ENCODE data around the gene SMTNL1.

Gene SMTNL1

DNA sequence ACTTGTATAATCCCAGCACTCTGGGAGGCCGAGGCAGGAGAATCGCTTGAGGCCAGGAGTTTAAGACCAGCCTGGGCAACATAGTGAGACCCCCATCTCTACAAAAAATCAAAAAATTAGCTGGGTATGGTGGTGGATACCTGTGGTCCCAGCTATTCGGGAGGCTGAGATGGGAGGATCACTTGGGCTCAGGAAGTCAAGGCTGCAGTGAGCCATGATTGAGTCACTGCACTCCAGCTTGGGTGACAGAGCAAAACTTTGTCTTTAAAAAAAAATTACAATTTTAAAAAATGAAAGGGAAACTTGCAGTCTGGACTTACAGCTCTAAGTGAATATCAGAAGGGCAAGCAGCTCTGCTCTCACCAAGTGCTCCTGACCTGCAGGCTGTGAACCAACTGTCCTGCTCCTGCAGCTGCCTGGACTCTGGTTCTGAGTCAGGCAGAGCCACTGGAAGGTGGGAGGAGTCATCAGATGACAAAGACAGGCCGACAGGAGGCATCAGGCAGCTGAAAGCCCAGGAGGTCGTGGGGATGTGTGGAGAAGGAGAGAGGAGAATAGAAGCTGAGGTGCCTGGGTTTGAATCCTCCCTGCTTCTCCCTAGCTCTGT lies 9.6 kb downstream of the SMTNL1 start:
- peak; percentile 46 for DNase-seq

DNA sequence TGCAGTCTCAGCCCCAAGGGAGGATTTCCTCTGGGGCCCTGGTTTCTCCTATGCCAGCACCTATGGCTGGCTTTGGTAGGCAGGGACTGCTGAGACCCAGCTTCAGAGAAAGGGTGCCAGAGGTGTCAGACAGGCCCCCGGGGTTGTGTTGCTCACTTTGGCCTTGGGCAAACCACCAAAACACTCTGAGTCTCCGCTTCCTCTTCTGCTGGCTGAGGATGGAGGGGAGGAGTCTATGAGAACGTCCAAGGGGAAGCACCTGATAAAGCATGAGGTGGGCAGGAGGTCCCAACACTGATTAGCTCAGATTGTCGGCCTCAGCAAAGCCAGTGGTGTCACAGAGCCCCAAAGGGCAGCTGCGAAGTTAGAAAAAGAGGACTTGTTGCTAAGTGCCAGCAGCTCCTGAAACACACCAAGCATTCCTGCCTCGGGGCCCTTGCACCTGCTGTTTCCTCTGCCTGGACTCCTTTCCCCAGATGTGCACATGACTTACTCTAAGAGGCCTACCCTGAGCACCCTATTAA lies 10.5 kb downstream of the SMTNL1 start:
- no peak for DNase-seq

DNA sequence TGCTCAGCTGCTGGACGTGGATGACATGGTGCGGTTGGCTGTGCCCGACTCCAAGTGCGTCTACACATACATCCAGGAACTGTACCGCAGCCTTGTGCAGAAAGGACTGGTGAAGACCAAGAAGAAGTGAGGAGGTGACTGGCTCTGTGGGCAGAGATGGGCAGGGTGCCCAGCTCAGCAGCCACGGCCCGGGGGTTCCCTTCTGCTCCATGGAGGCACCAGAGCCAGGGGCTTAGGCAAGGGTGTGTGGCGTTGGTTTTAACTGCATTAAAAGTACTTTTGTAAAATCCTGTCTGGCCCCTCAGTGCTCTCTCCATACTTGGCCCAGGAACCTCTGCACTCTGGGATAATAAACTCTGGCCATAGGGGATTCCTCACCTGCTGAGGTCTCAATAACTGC lies 12.6 kb downstream of the SMTNL1 start:
- no peak for DNase-seq

DNA sequence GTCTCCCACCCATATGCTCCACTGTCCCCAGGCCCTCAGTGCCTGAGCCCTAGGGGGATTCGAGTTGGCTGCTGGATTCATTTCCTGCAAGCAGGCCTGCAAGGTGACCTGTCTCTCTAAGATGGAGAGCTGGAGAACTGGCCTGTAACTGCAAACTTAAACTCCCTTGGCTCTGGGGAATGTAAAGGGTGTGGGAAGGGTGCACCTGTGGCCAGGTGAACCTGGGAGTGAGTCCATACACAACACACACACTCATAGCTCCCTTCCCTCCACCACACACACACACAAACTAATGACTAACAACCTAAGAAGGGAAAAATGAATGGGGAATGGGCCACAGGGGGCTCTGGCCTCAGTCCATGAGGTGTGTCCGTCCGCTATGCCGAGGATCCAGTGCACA lies 14.5 kb downstream of the SMTNL1 start:
- DNase-seq, result no peak

DNA sequence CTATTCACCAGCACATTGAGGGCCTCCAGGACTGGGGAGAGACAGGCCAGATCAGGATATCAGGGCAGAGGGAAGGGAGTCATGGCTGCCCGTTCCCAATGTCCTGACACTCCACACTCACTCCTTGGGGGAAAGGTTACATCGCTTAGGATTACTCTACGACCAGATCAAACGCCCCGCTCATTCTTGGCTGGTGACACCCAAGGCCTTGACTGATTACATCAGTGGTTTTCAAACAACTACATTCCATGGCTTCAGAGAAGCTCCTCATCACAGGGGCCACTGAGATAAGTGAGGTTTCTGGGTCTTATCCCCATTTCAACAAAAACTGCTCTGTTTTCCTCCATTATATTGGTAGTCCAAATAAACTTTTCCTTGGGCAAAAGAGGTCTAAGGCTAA lies 15.1 kb downstream of the SMTNL1 start:
- no peak for DNase-seq

DNA sequence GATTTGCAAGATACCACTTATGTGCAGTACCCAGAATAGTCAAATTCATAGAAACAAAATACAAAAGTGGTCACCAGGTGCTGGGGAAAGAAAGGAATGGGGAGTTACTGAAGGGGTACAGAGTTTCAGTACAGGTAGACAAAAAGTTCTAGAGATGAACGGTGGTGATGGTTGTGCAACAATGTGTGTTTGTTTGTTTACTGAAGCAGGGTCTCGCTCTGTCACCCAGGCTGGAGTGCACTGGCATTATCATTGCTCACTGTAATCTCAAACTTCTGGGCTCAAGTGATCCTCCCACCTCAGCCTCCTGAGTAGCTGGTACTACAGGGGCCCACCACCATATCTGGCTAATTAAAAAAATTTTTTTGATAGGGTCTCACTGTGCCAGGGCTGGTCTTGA lies 18.0 kb downstream of the SMTNL1 start:
- DNase-seq, result no peak

GRCh38 chr11:57556041-57556440 lies 18.6 kb downstream of the SMTNL1 start:
- DNase-seq, result no peak

DNA sequence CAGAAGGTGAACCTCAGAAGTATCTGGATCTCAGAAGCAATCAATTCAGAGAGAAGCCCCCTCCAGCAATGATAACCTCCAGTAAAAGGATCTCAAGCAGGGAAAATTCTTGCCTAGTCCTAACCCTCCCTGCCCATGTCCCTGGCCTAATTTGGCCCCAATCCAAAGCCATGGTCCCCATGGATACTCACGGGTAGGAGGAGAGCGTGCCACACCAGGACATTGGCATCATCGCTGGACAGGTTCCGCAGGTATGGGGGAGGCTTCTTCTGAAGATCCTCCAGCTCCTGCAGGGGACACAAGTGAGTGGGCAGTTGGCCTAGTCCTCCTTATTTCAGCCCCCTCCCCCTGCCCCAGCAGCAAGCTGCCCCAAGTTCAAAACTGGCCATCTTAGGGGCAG lies 22.8 kb downstream of the SMTNL1 start:
- peak; percentile 26 for DNase-seq

- DNase-seq, result no peak
Observed at GRCh38 chr11:57562596-57562995, 25.2 kb downstream of the SMTNL1 start.

DNA sequence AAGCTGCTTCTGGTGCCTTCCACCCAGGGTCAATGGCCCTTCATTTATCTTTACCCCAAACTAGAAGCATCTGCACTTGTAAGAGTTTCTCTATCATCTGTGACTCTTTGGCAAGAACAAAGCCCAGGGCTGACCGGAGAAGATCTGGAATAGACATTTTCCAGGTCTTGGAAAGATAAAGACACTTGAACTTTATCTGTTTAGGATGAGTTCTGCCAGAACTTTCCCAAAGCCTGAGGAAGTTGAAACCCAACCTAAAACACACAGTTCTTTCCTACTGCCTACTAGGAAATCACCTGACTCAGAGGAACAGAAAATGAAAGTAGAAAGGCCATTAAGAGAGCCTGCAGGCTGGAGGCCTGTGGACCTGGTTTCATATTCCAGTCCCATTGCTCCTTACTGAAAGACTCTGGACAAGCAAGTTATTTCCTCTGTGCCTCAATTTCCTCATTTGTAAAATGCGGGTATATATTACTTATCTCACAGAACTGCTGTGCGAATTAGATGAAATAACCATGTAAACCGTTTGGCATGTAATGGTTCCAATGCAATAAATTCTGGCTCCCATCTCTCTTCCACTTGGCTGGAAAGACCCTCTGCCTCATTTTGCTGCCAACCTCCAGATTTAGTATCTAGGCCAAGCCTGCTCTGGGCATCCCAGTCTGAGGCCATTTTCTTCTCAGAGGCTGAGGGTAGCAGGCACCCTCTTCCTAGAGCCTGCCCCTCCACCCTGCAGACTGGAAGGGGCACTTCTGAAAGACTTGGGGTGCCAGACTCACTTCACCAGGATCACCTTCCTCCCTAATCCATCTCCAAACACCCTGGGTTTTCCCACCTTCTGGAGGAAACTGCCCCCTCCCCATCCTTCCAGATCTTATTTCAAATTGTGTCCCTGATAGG lies 28.9 kb downstream of the SMTNL1 start:
- peak; percentile 42 for DNase-seq

- peak; percentile 13 for DNase-seq
Observed at GRCh38 chr11:57566905-57567514, 29.6 kb downstream of the SMTNL1 start.

GRCh38 chr11:57567515-57568329 lies 30.3 kb downstream of the SMTNL1 start, which contains the start of gene UBE2L6:
TSS of gene UBE2L6 (minus strand) at chr11:57567672. CDS start at chr11:57567611, 61 bp downstream.
- DNase-seq, result peak; percentile 65

- DNase-seq, result no peak
Observed at GRCh38 chr11:57568330-57568766, 31.0 kb downstream of the SMTNL1 start.

DNA sequence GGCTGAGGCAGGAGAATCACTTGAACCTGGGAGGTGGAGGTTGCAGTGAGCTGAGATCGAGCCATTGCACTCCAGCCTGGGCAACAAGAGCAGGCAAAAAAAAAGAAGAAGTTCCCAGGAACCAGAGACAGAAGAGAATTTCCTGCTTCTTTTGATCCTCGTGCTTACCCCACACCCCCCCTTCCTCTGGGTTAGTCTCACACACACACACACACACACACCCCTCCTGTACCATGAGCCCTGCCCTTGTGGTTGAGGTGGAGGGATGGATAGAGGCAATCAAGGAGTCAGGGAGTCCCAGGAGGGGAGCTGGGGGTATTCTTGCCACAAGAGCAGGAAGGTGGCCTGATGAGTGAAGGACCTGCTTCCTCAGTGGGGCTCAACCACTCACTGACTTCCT lies 34.2 kb downstream of the SMTNL1 start:
- DNase-seq, result no peak

DNA sequence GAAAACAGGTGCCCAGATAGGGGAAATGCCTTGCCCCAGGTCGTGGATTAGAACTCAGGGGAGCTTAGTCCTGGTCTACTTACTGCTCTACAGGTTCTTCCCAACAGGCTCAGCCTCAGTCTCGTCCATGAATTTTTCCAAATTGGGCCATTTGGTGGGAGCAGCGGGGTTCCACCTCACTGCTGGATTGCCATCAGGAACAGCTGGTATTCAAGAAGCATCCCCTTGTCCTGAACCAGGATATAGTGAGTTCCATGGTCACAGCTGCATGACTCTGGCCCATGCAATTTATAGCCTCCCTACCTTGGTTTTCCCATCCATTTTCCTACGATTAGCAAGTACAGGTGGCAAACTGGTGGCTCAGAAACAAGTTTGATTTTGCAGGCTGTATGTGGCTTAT lies 36.7 kb downstream of the SMTNL1 start:
- DNase-seq, result no peak

GRCh38 chr11:57584341-57584740 lies 46.9 kb downstream of the SMTNL1 start:
- DNase-seq, result no peak

DNA sequence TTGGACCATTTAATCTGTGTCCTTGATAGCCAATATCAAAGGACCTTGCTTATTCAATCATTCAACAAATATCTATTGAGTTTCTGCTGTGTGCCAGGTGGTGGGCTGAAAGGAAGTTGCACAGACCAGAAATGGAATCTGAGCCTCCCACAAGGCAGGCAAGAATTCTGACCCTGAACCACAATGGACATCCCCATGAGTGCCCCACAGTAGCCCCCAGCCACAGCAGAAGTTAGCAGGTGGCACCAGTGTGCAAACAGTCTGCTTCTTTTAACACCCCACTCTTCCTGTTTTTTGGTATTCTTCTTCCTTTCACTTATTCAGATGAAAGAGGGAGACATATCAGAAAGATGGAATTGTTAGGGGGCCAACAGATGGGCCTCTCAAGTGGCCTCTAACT lies 47.9 kb downstream of the SMTNL1 start:
- DNase-seq, result no peak

DNA sequence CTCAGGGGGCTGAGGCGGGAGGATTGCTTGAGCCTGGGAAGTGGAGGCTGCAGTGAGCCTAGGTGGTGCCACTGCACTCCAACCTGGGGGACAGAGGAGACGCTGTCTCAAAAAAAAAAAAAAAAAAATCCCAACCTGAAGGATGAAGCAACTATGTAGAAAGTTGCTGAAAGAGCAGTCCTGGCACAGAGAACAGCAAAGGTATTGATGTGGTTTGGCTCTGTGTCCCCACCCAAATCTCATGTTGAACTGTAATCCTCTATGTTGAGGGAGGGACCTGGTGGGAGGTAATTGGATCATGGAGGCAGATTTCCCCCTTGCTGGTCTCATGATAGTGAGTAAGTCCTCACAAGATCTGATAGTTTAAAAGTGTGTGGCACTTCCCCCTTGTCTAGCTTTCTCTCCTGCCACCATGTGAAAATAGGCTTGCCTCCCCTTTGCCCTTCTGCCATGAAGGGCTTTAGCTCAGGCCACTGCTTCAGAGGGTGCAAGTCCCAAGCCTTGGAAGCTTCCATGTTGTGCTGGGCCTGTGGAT lies 49.4 kb downstream of the SMTNL1 start:
- no peak for DNase-seq

- no peak for DNase-seq
Observed at GRCh38 chr11:57588046-57588710, 50.8 kb downstream of the SMTNL1 start.

DNA sequence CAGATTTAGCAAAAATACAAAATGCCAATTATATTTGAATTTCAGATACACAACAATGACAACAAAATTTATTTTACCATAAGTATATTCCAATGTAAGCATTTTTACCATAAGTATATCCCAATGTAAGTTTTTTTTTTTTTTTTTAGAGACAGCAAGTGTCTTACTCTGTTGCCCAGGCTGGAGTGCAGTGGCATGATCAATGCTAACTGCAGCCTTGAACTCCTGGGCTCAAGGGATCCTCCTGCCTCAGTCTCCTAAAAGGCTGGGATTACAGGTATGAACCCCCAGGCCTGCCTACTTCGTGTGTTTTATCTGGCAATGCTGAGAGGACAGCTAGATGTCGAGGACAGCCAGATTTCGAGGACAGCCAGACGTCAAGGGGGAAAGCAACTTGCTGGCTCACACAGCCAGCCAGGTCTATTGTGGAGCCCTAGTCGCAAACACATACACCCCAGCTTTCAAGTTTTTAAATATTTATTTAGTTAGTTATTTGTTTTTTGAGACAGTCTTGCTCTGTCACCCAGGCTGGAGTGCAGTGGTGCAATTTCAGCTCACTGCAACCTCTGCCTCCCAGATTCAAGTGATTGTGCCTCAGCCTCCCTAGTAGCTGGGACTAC lies 59.0 kb downstream of the SMTNL1 start:
- DNase-seq, result no peak

GRCh38 chr11:57597461-57597915 lies 60.1 kb downstream of the SMTNL1 start, which contains the start of gene SERPING1:
TSS of gene SERPING1 (plus strand) at chr11:57597685. CDS start at chr11:57598271, 586 bp downstream.
- no peak for DNase-seq

Data from DMS53 (cell line).